Measurements from ENCODE around the gene TMEM117. TPM values are rescaled to one million over a fixed set of nuclear protein-coding genes. Genes with fewer than 3 reads are reported as not detected.

Gene TMEM117
- 5.0 and 5.5 TPM in 2 replicates for polyA plus RNA-seq (2013)

DNA sequence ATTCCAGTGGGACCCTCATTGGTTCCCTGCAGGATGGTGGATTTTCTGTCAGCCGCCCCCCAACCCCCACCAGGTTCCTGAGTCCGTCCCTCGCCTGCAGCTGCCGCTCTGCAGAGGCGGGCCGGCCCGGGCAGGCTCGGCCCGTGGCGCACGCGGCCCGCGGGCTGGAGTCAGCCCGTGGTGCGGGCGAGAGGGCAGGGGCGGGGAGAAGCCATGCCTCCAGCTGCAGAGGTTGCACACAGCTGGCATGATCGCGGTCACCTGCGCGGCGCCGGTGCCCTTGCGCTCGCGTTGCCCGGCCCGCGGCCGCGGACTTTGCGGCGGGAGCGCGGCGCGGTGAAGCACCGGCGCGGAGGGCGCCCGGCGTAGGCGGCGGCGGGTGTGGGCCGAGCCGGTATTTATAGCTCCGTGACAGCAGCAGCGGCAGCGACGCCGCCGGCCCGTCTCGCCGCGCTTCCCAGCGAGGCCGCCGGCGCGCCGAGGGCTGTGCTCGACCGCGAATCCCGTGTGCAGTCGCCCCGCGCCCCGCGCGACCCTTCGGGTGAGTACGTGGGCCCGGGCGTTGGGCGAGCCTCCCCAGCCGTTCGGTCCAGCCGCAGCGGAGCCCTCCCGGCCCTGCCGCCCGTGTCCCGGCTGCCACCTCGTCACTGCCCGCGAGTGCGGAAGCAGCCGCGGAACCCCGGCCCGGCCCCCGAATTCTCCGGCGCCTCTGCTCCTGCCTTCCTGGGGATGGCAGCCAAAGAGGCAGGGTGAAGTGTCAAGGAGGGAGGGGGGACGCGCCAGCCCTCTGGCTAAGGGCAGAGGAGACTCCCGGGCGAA lies at the start of gene TMEM117:
Gene TMEM117 (plus strand): TSS at position 426 of the 819 bp plus-strand sequence.
- H3K4ac ChIP-seq (ENCODE audit: low read depth, low read length) = peak within 1 kb of the TSS; percentile 93
- peak within 1 kb of the TSS; percentile 69 for H2BK5ac ChIP-seq (ENCODE audit: low read depth, low read length, poor library complexity)
- H4K8ac ChIP-seq (ENCODE audit: low read depth, low read length) = peak within 1 kb of the TSS; percentile 97
- peak within 1 kb of the TSS; percentile 97 for H3K18ac ChIP-seq (ENCODE audit: low read length)
- H3K9me3 ChIP-seq (ENCODE audit: insufficient read depth, low read depth, low read length) = no peaks in the 10 kb centered on the region
- peak within 1 kb of the TSS; percentile 90 for H4K91ac ChIP-seq (ENCODE audit: low read depth, low read length)
- H3K4me2 ChIP-seq (ENCODE audit: low read length) = peak within 1 kb of the TSS; percentile 76
- peaks cover 6% of the 10 kb centered on the region for H3K79me2 ChIP-seq (ENCODE audit: control insufficient read depth, insufficient read depth, low read length, poor library complexity)
- peaks cover 8% of the 10 kb centered on the region for H3K79me1 ChIP-seq (ENCODE audit: low read length)
- H3K27ac ChIP-seq (ENCODE audit: low read depth, low read length) = peak within 1 kb of the TSS; percentile 55
- peak within 1 kb of the TSS; percentile 93 for H2BK120ac ChIP-seq (ENCODE audit: insufficient read depth, low read length, poor library complexity)
- H3K4me3 ChIP-seq (ENCODE audit: low read depth, low read length) = peak within 1 kb of the TSS; percentile 89
- peak within 1 kb of the TSS; percentile 98 for H3K14ac ChIP-seq (ENCODE audit: low read length)
- H3K27me3 ChIP-seq (ENCODE audit: insufficient read depth, low read length) = no peaks in the 10 kb centered on the region
- WGBS (ENCODE audit: extremely low coverage, insufficient coverage, insufficient read length) = no CpG with 5 or more reads among the region's 103 CpGs
- H2AFZ ChIP-seq (ENCODE audit: insufficient read depth, low read length, poor library complexity) = peak within 1 kb of the TSS; percentile 98
- H3K23ac ChIP-seq (ENCODE audit: low read length) = no peak within 1 kb of the TSS
- peak; percentile 42 to 62 for DNase-seq
- H3K36me3 ChIP-seq (ENCODE audit: control insufficient read depth in 1 of 2, insufficient read depth in 2 of 2, low read length in 2 of 2) = no peaks in the 10 kb centered on the region
- no peak within 1 kb of the TSS for H2AK5ac ChIP-seq (ENCODE audit: low read length)
- peak within 1 kb of the TSS; percentile 93 for H2BK12ac ChIP-seq (ENCODE audit: low read length)
- no peaks in the 10 kb centered on the region for H3K4me1 ChIP-seq (ENCODE audit: control insufficient read depth in 1 of 2, insufficient read depth in 2 of 2, low read length in 2 of 2)
- H3K9ac ChIP-seq (ENCODE audit: low read length) = peak within 1 kb of the TSS; percentile 83
- peak within 1 kb of the TSS; percentile 92 for H4K12ac ChIP-seq (ENCODE audit: low read depth, low read length)

DNA sequence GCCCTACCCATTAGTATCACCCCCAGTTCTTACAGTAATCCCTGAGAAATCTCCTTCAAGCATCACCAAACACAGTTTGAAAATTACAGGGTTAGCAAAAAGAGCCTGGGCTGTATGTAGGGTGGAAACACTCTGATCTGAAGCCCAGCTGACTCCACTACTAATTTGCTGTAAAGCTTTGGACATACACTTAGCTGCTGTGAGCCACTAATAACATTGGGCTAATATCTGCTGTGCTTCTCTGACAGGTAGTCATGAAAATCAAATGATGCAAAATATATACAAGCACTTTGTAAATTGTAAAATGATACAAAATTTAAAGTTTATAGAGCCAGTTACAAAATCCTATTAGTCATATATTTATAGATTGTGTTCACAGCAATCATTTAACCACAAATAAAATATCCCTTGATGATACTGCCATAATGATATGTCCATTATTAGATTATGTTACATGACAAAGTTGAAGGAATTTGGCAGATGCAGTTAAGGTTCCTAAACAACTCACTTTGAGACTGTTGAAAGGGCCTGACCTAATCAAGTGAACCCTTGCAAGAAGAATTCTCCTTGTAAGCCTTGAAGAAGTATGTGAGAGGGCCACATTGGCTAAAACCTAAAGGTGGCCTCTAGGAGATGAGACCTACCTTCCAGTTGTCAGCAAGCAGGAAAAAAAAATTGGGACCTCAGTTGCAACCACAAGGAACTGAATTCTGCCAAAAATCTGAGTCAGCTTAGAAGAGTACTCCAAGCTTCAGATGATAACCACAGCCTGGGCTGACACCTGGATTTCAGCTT lies 48.8 kb upstream of the TMEM117 start:
- no peak overlapping the region for H3K18ac ChIP-seq (ENCODE audit: low read length)
- no peak overlapping the region for H2BK5ac ChIP-seq (ENCODE audit: low read depth, low read length, poor library complexity)
- H4K8ac ChIP-seq (ENCODE audit: low read depth, low read length) = no peak overlapping the region
- no peak for DNase-seq
- H3K9ac ChIP-seq (ENCODE audit: low read length) = no peak overlapping the region
- no peak overlapping the region for H3K27ac ChIP-seq (ENCODE audit: low read depth, low read length)
- no peak overlapping the region for H3K4me3 ChIP-seq (ENCODE audit: low read depth, low read length)
- peaks cover 1 to 3% of the 10 kb centered on the region in 2 experiments for H3K36me3 ChIP-seq (ENCODE audit: control insufficient read depth in 1 of 2, insufficient read depth in 2 of 2, low read length in 2 of 2)
- H3K79me1 ChIP-seq (ENCODE audit: low read length) = no peaks in the 10 kb centered on the region
- H3K14ac ChIP-seq (ENCODE audit: low read length) = no peak overlapping the region
- H3K9me3 ChIP-seq (ENCODE audit: insufficient read depth, low read depth, low read length) = no peaks in the 10 kb centered on the region
- no peak overlapping the region for H4K91ac ChIP-seq (ENCODE audit: low read depth, low read length)
- H2BK12ac ChIP-seq (ENCODE audit: low read length) = no peak overlapping the region
- no peak overlapping the region for H3K4me2 ChIP-seq (ENCODE audit: low read length)
- no peak overlapping the region for H2AK5ac ChIP-seq (ENCODE audit: low read length)
- H3K4ac ChIP-seq (ENCODE audit: low read depth, low read length) = no peak overlapping the region
- no peak overlapping the region for H2AFZ ChIP-seq (ENCODE audit: insufficient read depth, low read length, poor library complexity)
- H2BK120ac ChIP-seq (ENCODE audit: insufficient read depth, low read length, poor library complexity) = no peak overlapping the region
- no peaks in the 10 kb centered on the region for H3K79me2 ChIP-seq (ENCODE audit: control insufficient read depth, insufficient read depth, low read length, poor library complexity)
- H3K4me1 ChIP-seq (ENCODE audit: control insufficient read depth in 1 of 2, insufficient read depth in 2 of 2, low read length in 2 of 2) = no peaks in the 10 kb centered on the region
- no peaks in the 10 kb centered on the region for H3K27me3 ChIP-seq (ENCODE audit: insufficient read depth, low read length)
- no peak overlapping the region for H4K12ac ChIP-seq (ENCODE audit: low read depth, low read length)
- no peak overlapping the region for H3K23ac ChIP-seq (ENCODE audit: low read length)

DNA sequence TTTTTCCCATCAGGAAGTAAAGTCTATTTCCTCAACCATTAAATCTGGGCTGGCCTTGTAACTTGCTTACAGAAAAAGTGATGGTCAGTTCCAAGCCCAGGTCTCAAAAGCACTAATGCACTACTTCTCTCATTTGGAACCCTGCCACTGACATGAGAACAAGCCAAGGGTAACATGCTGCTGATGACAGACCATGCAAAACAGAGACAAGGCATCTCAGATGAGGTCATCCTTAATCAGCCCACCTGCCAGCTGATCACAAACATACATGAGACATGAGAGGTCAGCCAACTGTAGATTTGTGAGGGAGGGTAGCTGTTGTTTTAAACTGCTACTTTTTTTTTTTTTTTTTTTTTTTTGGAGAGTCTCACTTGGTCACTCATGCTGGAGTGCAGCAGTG lies 45.9 kb upstream of the TMEM117 start:
- Histone ChIP-seq H3K9ac (ENCODE audit: low read length) (no peak overlapping the region), H3K27ac (ENCODE audit: low read depth, low read length) (no peak overlapping the region), H3K79me2 (ENCODE audit: control insufficient read depth, insufficient read depth, low read length, poor library complexity) (no peaks in the 10 kb centered on the region), H2BK120ac (ENCODE audit: insufficient read depth, low read length, poor library complexity) (no peak overlapping the region), H2BK5ac (ENCODE audit: low read depth, low read length, poor library complexity) (no peak overlapping the region), H3K14ac (ENCODE audit: low read length) (no peak overlapping the region), H3K4me1 (ENCODE audit: control insufficient read depth in 1 of 2, insufficient read depth in 2 of 2, low read length in 2 of 2) (no peaks in the 10 kb centered on the region), H4K91ac (ENCODE audit: low read depth, low read length) (no peak overlapping the region), H3K4me3 (ENCODE audit: low read depth, low read length) (no peak overlapping the region), H3K36me3 (ENCODE audit: control insufficient read depth in 1 of 2, insufficient read depth in 2 of 2, low read length in 2 of 2) (no peaks in the 10 kb centered on the region), H2AFZ (ENCODE audit: insufficient read depth, low read length, poor library complexity) (no peak overlapping the region), H3K18ac (ENCODE audit: low read length) (no peak overlapping the region), H4K8ac (ENCODE audit: low read depth, low read length) (no peak overlapping the region), H2AK5ac (ENCODE audit: low read length) (no peak overlapping the region), H3K79me1 (ENCODE audit: low read length) (no peaks in the 10 kb centered on the region), H4K12ac (ENCODE audit: low read depth, low read length) (no peak overlapping the region), H3K23ac (ENCODE audit: low read length) (no peak overlapping the region), H2BK12ac (ENCODE audit: low read length) (no peak overlapping the region), H3K4me2 (ENCODE audit: low read length) (no peak overlapping the region), H3K4ac (ENCODE audit: low read depth, low read length) (no peak overlapping the region), H3K9me3 (ENCODE audit: insufficient read depth, low read depth, low read length) (no peaks in the 10 kb centered on the region), H3K27me3 (ENCODE audit: insufficient read depth, low read length) (no peaks in the 10 kb centered on the region)
- DNase-seq = no peak

DNA sequence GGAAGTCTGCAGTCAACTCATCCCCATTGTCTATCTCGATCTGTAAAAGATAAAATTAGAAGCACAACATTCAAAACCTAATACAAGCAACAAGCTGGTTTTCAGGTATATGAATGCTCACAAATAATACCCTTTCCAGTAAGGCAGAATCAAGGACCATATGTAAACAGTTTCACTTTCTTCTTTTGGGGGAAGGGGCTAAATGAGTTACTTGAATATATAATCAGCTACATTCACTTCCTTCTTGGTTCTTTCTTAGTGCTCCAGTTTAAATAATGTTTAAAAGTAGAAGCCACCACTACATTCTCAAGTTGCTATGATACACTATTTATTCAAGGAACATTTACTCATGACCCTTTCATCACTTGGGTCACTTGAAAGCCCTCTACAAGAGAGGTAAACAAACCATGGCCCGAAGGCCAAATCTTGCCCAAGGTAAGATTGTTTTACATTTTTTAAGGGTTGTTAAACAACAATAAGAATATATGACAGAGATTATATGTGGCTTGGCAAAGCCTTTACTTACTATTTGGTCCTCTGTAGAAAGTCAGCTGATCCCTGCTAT lies 40.1 kb upstream of the TMEM117 start:
- Histone ChIP-seq H3K9ac (ENCODE audit: low read length) (no peak overlapping the region), H2BK5ac (ENCODE audit: low read depth, low read length, poor library complexity) (no peak overlapping the region), H3K79me1 (ENCODE audit: low read length) (no peaks in the 10 kb centered on the region), H2AFZ (ENCODE audit: insufficient read depth, low read length, poor library complexity) (no peak overlapping the region), H2BK120ac (ENCODE audit: insufficient read depth, low read length, poor library complexity) (no peak overlapping the region), H3K14ac (ENCODE audit: low read length) (no peak overlapping the region), H3K9me3 (ENCODE audit: insufficient read depth, low read depth, low read length) (no peaks in the 10 kb centered on the region), H3K4me2 (ENCODE audit: low read length) (no peak overlapping the region), H4K8ac (ENCODE audit: low read depth, low read length) (no peak overlapping the region), H4K91ac (ENCODE audit: low read depth, low read length) (no peak overlapping the region), H3K4me1 (ENCODE audit: control insufficient read depth in 1 of 2, insufficient read depth in 2 of 2, low read length in 2 of 2) (no peaks in the 10 kb centered on the region), H3K18ac (ENCODE audit: low read length) (no peak overlapping the region), H2BK12ac (ENCODE audit: low read length) (no peak overlapping the region), H3K27me3 (ENCODE audit: insufficient read depth, low read length) (no peaks in the 10 kb centered on the region), H3K36me3 (ENCODE audit: control insufficient read depth in 1 of 2, insufficient read depth in 2 of 2, low read length in 2 of 2) (peaks cover 3 to 6% of the 10 kb centered on the region in 2 experiments), H3K4me3 (ENCODE audit: low read depth, low read length) (no peak overlapping the region), H3K4ac (ENCODE audit: low read depth, low read length) (no peak overlapping the region), H3K79me2 (ENCODE audit: control insufficient read depth, insufficient read depth, low read length, poor library complexity) (no peaks in the 10 kb centered on the region), H4K12ac (ENCODE audit: low read depth, low read length) (no peak overlapping the region), H3K23ac (ENCODE audit: low read length) (no peak overlapping the region), H2AK5ac (ENCODE audit: low read length) (no peak overlapping the region), H3K27ac (ENCODE audit: low read depth, low read length) (no peak overlapping the region)
- WGBS (ENCODE audit: extremely low coverage, insufficient coverage, insufficient read length) = no CpG with 5 or more reads among the region's 2 CpGs
- DNase-seq = peak in 1 of 2 donors; percentile 14

Data from trophoblast cell (in vitro differentiated cells and primary cell).